WTC11 (cell line): Measurements from ENCODE around the gene LRRC28.

Experiments used
- ATF1 ChIP-seq: sonication (generic); formaldehyde crosslinking; IDR thresholded peaks from 2 replicates; pipeline ENCODE4 v1.8.1; 2023; ENCODE audit warnings: mild to moderate bottlenecking, moderate library complexity, missing genetic modification reagents
- CREB1 ChIP-seq: sonication (generic); formaldehyde crosslinking; IDR thresholded peaks from 2 replicates; pipeline ENCODE4 v1.8.0; 2023; ENCODE audit warnings: mild to moderate bottlenecking, missing genetic modification reagents
- CREM ChIP-seq: sonication (generic); formaldehyde crosslinking; IDR thresholded peaks from 2 replicates; pipeline ENCODE4 v1.8.1; 2022; ENCODE audit warnings: mild to moderate bottlenecking, missing genetic modification reagents, moderate library complexity
- CTCF ChIP-seq: fragments of 200-600 bp; IDR thresholded peaks from 2 replicates; pipeline ENCODE4 v1.8.0; 2022; ENCODE audit warnings: antibody characterized with exemption
- ELF4 ChIP-seq: sonication (generic); formaldehyde crosslinking; IDR thresholded peaks from 2 replicates; pipeline ENCODE4 v1.8.1; 2022; ENCODE audit warnings: low read depth, mild to moderate bottlenecking, moderate library complexity, missing genetic modification reagents
- TCF7 ChIP-seq: sonication (generic); formaldehyde crosslinking; IDR thresholded peaks from 2 replicates; pipeline ENCODE4 v1.8.0; 2022; ENCODE audit warnings: mild to moderate bottlenecking, low read depth, missing genetic modification reagents, moderate library complexity
- TEAD4 ChIP-seq: sonication (generic); formaldehyde crosslinking; IDR thresholded peaks from 2 replicates; pipeline ENCODE4 v1.8.0; 2022; ENCODE audit warnings: mild to moderate bottlenecking, missing genetic modification reagents
- USF2 ChIP-seq: sonication (generic); formaldehyde crosslinking; IDR thresholded peaks from 2 replicates; pipeline ENCODE4 v1.8.1; 2023; ENCODE audit warnings: mild to moderate bottlenecking, missing genetic modification reagents, moderate library complexity
- ZNF232 ChIP-seq: sonication (generic); formaldehyde crosslinking; IDR thresholded peaks from 2 replicates; pipeline ENCODE4 v1.8.0; 2022; ENCODE audit warnings: mild to moderate bottlenecking, missing genetic modification reagents
- ZNF416 ChIP-seq: fragments of 250-450 bp; sonication (Bioruptor Pico); IDR thresholded peaks from 2 replicates; pipeline ENCODE4 v1.9.0; 2021; ENCODE audit warnings: mild to moderate bottlenecking, inconsistent platforms
- TF ChIP-seq, protein P1 (sequence below): sonication (generic); formaldehyde crosslinking; conservative IDR thresholded peaks from 2 replicates; pipeline ENCODE4 v1.8.1; 2023; ENCODE audit warnings: mild to moderate bottlenecking, low read depth, missing genetic modification reagents, moderate library complexity
- TF ChIP-seq, protein P2 (sequence below): sonication (generic); formaldehyde crosslinking; IDR thresholded peaks from 2 replicates; pipeline ENCODE4 v1.8.0; 2022; ENCODE audit warnings: mild to moderate bottlenecking, missing genetic modification reagents

GRCh38 chr15:99429681-99430081, 178.4 kb downstream of the LRRC28 start:
- TF ChIP-seq CTCF: no peak
- no peak for TF ChIP-seq CREM (CRISPR knock-in tag)
- no peak for TF ChIP-seq USF2 (CRISPR knock-in tag)
- TF ChIP-seq TCF7 (CRISPR knock-in tag): no peak
- TF ChIP-seq, protein P1, sequence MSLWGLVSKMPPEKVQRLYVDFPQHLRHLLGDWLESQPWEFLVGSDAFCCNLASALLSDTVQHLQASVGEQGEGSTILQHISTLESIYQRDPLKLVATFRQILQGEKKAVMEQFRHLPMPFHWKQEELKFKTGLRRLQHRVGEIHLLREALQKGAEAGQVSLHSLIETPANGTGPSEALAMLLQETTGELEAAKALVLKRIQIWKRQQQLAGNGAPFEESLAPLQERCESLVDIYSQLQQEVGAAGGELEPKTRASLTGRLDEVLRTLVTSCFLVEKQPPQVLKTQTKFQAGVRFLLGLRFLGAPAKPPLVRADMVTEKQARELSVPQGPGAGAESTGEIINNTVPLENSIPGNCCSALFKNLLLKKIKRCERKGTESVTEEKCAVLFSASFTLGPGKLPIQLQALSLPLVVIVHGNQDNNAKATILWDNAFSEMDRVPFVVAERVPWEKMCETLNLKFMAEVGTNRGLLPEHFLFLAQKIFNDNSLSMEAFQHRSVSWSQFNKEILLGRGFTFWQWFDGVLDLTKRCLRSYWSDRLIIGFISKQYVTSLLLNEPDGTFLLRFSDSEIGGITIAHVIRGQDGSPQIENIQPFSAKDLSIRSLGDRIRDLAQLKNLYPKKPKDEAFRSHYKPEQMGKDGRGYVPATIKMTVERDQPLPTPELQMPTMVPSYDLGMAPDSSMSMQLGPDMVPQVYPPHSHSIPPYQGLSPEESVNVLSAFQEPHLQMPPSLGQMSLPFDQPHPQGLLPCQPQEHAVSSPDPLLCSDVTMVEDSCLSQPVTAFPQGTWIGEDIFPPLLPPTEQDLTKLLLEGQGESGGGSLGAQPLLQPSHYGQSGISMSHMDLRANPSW: no peak
- TF ChIP-seq, protein P2, sequence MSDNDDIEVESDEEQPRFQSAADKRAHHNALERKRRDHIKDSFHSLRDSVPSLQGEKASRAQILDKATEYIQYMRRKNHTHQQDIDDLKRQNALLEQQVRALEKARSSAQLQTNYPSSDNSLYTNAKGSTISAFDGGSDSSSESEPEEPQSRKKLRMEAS (CRISPR knock-in tag): no peak
- TF ChIP-seq TEAD4 (CRISPR knock-in tag): no peak
- no peak for TF ChIP-seq ZNF232 (CRISPR knock-in tag)
- TF ChIP-seq CREB1 (CRISPR knock-in tag): no peak
- no peak for TF ChIP-seq ATF1 (CRISPR knock-in tag)
- no peak for TF ChIP-seq ELF4 (CRISPR knock-in tag)
- no peak for TF ChIP-seq ZNF416 (CRISPR knock-in tag)
